HG03196 (cell line): ENCODE measurements around the gene C1orf21.
"Not testable (repeated sequence)": the region's sequence is repeated elsewhere in the genome, so short reads cannot be mapped to it uniquely, and the experiment has no call there.

Experiments used
- ATAC-seq: cut with Tn5 transposase; IDR thresholded peaks from one replicate; pipeline ENCODE4 v1.9.1; 2021; ENCODE audit not compliant: unreplicated experiment

Gene C1orf21, protein sequence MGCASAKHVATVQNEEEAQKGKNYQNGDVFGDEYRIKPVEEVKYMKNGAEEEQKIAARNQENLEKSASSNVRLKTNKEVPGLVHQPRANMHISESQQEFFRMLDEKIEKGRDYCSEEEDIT

DNA sequence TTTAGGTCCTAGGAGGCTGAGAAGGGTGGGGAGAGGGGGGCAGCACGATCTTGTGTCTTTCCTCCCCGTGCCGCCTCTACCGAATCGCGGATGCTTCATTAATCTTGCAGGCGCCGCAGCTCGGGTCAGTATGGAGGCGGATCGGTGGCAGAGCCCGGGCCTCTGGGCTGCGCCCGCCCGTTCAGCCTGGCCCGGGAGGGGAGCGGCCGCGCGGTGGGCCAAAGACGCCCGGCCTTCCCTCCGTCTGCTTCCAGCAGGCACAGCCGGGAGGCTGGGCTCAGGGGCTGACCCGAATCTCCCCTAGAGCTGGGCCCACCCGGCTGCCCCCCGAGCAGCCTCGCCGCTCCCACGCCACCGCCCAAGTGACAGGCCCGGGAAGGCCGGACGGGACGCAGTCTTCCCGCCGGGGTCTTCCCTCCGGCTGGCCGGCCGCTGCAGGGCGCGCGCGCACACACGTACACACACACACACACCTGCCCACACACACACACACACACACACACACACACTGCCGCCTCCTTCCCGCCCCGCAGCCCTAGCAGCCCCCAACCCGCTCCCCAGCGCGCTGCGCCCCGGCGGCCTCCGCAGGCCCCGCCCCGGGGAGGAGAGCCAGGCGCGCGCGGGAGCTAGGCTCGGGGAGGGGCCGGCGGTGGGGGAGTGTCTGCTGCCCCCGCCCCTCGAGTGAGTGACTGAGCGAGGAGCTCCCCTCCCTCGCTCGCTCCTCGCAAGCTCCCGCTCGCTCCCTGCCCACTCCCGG lies at the start of gene C1orf21:
Gene C1orf21, plus strand, starts transcription at position 718 of the 757 bp plus-strand sequence. CDS start 90,481 bp downstream, outside the sequence.
- peak; percentile 84 for ATAC-seq

- ATAC-seq = not testable (repeated sequence)
Measured at GRCh38 chr1:184337865-184338264, 49.0 kb upstream of the C1orf21 start.

- ATAC-seq = no peak
Measured at GRCh38 chr1:184340984-184341383, 45.8 kb upstream of the C1orf21 start.

DNA sequence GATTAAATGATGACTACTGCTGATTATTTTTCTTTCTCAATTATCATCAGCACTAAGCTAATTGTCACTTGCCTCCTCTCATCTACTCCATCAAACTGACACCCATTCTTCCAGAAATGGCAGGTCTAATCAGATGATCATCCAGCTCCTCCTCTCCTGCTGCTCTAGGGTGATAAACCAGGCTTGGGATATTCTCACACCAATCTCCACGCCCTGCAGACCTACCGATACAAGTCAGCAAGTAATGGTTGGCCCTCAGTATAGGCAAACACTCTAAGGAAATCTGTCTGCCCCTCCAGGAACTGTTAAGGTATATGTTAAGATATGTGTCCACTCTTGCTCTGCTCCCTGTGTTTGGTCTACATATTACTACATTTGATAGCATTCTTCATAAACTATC lies 36.3 kb upstream of the C1orf21 start:
- no peak for ATAC-seq

- ATAC-seq = no peak
Measured at GRCh38 chr1:184351416-184351975, 35.3 kb upstream of the C1orf21 start.

DNA sequence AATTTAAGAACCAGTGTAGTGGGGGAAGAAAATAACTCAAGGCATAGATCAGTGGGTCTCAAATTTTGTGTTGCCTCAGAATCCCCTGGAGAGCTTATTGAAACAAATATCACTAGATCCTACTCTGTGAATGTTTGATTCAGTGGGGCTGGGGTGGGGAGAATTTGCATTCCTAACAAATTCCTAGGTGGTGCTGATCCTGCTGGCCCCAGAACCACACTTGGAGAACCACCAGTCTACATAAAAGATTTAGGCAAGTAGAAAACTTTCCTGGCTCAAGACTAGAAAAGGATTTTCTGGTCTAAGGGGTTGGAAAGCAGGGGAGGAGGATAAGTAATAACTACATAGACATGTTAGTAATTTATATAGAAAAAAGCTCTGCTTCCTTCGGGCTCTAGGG lies 34.1 kb upstream of the C1orf21 start:
- ATAC-seq = no peak

DNA sequence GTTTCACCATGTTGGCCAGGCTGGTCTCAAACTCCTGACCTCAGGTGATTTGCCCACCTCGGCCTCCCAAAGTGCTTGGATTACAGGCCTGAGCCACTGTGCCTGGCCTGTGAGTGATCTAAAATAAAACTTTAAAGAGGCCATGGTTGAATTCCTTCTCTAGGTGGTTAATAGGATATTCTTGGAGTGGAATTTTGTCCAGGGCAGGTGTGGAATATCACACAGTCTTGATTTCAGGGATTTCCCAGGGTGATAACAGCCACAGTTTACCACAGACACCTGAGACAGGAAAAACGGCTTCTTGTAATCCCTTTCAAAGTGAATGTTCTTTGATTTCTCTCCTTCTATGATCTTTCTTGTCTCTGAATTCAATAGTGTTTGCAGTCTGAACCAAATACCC lies 32.1 kb upstream of the C1orf21 start:
- no peak for ATAC-seq

GRCh38 chr1:184356891-184357290 lies 29.9 kb upstream of the C1orf21 start:
- ATAC-seq = no peak

DNA sequence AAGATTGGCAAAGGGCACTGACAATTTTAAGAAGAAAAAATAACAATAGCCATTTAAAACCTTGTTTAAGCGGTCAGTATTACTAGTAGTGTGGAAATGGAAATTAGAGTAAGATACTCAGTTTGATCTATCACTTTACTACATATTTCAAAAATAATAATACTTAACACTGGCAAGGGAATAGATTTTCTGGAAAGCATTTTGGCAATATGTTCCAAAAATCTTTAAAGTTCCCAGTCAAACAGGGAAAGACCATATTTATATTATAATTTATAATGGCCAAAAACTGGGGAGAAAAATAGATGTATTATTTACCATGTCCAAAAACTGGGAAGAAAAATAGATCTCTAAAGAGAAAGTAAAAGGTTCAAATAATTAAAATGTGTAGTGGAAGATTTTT lies 28.6 kb upstream of the C1orf21 start:
- no peak for ATAC-seq

DNA sequence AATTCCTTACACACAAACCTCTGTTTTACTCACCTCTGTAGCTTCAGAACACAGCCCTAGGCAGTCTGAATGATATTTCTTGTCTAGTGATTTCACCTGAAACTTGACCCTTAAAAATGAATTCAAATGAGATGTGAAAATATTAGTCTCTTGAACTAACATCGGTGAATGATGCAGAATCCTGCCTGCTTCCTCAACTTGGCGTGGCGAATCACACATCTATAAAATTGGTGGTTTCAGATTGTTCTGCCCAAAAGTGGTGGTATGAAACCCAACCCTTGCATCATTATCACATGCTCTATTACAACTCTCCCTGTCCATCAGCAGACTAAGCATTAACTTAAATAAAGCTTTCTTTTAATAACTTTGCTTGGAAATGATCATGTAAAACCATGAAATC lies 26.9 kb upstream of the C1orf21 start:
- no peak for ATAC-seq

DNA sequence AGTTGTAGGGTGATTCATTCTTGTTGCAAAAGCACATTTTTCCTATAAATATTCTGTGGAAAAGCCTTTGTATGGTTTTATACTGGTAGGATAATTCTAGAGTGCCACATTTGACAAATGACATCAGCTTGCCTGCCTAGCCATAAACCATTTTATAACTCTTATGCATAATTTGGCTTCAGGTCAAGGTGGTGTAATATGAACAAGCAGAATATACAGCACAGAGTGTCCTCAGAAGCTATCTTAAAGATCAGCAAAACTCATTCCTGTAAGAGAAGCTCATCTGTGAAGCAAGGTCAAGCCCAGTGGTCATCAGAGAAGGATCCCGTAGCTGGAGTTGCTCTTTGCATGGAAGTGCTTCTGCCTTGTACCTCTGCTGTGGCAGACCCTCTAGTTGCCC lies 24.0 kb upstream of the C1orf21 start:
- no peak for ATAC-seq

GRCh38 chr1:184365699-184366098 lies 21.1 kb upstream of the C1orf21 start:
- ATAC-seq = no peak

- no peak for ATAC-seq
Measured at GRCh38 chr1:184366997-184367396, 19.8 kb upstream of the C1orf21 start.

DNA sequence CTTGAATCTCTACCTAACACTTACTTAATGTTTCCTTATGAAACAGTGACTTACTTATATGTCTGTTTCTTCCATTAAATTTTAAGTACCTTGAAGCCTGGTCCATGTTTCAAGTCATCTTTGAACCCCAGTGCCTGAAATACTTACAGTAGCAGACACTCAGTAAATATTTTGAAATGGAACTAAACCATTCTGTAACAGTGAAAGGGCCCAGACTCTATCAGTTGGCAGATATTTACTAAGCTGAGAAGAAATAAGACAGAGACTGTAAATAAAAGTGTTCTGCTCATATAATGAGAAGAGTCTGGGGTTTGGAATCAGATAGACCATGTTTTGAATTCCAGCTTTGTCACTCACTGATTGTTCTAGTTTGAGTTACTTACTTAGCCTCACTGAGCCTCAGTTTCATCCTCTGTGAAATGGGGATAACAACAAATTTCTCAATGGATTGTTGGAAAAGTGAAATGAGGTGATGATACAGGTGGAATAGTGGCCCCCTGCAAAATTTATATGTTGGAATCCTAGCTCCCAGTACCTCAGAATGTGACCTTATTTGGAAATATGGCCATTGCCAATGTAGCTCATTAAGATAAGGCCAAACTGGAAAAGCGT lies 19.3 kb upstream of the C1orf21 start:
- ATAC-seq = no peak

DNA sequence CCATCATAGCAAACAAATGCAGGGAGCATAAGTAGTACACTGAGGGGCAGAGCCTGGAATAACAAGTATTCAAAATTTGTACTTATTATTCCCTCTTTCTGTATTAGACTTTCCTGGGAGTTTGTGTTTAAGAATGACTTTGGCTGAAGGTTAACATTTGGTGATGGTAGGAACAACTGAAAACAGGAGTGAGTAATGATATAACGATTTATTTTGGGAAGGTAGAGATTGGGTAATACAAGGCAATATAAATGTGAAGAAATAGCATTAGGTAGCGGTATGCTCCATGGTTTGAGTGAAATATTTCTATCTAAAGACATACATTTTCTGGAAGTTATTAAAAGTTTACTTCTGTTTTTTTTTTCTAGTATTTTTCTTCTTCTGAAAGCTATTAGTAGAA lies 18.5 kb upstream of the C1orf21 start:
- no peak for ATAC-seq

- no peak for ATAC-seq
Measured at GRCh38 chr1:184370850-184371249, 16.0 kb upstream of the C1orf21 start.

DNA sequence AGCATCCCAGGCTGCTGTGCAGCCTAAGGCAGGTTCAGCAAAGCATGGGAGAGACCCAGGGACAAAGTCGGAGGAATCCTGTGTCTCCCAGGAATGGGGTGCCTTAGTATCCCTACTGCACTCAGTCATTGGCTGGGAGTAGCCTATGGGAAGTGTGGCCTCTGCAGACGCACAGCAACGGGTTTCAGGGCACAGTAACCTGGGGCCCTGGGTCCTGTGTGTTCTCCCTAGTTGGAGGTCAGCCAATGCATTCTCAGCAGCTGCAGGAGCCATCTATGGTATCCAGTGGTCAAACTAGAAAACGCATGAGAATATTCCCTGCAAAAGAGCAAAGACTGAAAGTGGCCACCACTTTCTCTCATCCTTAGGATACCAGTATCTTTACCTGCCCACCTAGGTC lies 13.7 kb upstream of the C1orf21 start:
- no peak for ATAC-seq

- ATAC-seq = no peak
Measured at GRCh38 chr1:184376369-184376768, 10.5 kb upstream of the C1orf21 start.

GRCh38 chr1:184379111-184379752 lies 7.6 kb upstream of the C1orf21 start:
- ATAC-seq = no peak

GRCh38 chr1:184380468-184380867 lies 6.4 kb upstream of the C1orf21 start:
- ATAC-seq = no peak

DNA sequence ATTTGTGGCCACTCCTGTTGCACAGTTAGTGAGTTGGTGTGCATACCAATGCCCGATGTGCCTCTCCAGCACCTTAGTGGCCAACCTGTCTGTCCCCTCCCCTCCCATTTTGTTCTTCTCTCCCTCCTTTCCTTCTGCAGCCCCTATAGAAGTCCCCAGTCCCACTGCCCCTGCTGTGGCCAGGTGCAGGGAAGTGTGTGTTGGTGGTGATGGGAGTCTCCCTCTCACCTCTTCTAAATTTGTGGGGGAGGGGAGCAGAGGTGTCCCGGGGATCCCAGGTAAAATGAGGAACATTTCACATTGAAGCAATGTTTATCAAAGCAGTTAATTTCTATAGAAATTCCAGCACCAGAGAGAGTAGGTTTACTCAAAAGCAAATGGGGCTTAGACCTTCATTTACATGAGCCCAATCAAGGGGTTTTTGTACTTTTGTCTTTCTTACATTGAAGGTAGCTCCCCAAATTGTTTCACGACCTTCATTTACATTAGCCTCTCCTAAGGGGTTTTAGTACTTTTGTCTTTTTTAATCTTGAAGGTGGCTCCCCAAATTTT lies 3.0 kb upstream of the C1orf21 start:
- ATAC-seq = no peak
